Left renal pelvis (tissue), 4 donors: ENCODE measurements around the gene STRADA. TPM values are rescaled to one million over a fixed set of nuclear protein-coding genes. Genes with fewer than 3 reads are reported as not detected.
"Not testable (repeated sequence)": the region's sequence is repeated elsewhere in the genome, so short reads cannot be mapped to it uniquely, and the experiment has no call there.

Experiments used
- DNase-seq, 4 donors: peaks; one replicate each; pipeline ENCODE4 v3.0.0-alpha.2; 2013; ENCODE audit warnings: low read depth in 4 of 4, low spot score in 3 of 4
- polyA plus RNA-seq, 4 donors: library from polyadenylated mRNA; unstranded; fragments of 120-200 nt; gene quantifications; one replicate each; pipeline ENCODE4 v1.2.1, GENCODE V29; 2013; ENCODE audit not compliant: insufficient read length in 4 of 4

The STRADA gene
- polyA plus RNA-seq, 4 donors: 36.6 to 73.5 (median 44.7) TPM

DNA sequence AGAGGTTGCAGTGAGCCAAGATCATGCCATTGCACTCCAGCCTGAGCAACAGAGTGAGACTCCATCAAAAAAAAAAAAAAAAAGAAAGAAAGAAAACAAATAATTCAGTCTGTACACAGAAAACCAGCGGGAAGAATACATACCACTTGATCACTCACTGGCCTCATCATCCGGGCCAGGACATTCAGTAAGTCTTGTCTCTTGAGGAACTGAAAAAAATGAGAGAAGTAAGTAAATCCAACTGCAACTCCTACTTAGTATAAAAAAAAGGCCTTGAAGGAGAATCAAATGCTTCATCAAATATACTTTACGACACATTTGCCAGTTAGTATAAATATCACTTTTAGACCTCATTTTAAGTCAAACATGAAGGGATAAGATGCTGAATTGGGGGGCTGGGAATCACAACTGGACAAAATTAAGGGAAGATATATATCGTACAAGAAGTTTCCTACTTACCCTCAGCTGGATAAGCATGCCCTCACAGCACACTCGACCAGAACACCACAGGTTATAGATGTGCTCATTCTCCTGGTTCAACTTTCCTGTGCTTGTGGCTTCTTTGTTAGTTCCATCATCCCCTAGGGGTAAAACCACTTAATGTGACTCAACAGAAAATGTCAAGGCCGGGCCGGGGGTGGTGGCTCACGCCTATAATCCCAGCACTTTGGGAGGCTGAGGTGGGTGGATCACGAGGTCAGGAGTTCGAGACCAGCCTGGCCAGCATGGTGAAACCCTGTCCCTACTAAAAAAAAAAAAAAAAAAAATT is 19.4 kb upstream of the STRADA start:
- DNase-seq: no peak

DNA sequence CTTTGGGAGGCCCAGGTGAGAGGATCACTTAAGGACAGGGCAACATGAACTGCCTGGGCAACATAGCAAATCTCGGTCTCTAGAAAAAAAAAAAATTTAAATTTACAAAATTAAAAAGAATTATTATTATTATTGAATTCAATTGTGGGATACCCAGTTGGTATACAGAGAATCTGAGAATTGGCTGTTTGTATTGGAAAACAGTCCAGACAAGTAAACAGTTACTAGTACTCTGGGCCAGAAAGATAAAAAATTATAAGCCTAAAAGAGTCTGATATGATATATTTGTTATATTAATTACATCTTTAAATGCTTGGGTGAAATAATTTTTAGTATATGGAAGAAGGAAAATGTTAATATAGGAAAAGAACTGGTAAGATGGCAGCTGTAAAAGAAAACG is 16.8 kb upstream of the STRADA start:
- no peak for DNase-seq

DNA sequence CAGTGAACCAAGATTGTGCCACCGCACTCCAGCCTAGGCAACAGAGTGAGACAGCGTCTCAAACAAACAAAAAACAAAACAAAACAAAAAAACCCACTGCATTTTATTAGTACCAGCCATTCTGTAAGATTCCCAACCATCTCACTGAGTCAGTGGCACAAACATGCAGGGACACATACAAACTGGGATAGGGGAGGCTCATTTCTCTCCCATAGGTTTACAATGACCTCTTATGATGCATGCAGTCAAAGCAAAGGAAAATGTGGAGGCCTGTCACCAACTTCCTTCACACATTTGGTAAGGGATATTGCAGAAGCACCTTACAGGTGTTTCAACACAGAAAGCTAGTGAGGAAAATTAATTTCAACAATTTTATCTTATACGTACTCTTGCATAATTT is 12.4 kb upstream of the STRADA start:
- no peak for DNase-seq

DNA sequence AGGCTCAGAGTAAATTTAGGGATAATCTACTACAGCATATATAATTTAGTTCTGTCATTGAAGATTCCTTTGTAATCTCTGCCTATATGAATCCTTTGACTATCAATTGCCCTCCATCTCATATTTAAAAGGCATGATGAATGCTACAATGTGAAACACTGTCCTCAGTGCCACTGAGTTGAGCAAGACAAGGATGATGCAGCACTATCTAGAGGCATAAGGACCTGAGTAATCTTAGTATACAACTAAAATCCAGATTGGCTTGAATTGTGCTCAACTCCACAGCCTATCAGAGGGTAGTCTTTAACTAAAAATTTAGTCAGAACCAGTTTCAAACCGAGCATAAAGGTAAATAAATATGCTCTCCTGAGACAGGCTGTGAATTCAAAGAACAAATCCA is 11.6 kb upstream of the STRADA start:
- no peak for DNase-seq

DNA sequence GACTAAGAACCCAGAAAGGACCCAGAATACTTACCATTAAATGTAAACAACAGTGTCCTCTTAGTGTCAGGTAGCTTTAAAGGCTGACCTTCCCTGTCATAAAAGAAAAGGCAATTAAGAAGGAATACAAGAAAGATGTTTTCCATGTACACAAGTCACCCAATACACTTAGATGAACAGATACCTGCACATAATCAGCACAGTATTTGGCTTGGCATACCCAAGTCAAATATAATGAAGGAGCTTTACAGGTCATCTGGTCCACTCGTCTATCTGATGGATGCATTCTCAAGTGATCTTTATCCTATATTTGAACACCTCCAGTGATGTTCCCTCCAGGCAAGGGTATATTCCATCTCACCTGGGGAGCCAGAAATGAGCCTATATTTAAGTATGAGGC is 11.1 kb upstream of the STRADA start:
- DNase-seq: no peak

DNA sequence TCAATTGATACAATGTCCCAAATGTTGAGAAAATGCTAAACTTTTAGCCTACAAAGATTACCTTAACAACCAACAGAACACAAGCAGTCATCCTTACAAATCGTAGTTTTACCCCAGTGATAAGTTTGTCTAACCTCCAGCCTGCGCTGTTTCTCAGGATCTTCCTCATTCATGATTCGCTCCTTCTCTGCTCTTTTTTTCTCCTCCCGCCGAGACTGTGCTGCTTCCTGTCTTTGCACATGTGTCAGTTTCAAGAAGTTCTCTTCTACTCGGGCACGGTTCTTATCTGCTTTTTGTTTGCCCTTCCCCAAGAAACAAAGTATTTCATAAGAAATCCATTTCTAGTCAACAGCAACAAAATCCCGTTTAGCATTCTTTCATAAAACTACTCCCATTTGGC is 10.2 kb upstream of the STRADA start:
- no peak for DNase-seq

DNA sequence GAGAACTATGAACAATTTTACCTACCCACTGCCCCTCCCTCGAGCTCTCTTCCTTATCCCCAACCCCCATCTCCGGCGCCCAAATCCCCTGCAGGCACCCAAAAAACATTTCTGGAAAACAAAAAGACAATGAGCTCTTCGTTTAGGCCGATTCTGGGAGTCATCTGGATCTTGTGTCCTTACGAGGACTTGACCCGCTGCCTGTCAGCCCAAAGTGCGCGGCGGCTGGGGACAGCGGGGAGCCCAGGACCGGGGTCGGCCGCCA is 524 bp downstream of the STRADA start:
- DNase-seq: peak in 1 of 4 donors; percentile 18

DNA sequence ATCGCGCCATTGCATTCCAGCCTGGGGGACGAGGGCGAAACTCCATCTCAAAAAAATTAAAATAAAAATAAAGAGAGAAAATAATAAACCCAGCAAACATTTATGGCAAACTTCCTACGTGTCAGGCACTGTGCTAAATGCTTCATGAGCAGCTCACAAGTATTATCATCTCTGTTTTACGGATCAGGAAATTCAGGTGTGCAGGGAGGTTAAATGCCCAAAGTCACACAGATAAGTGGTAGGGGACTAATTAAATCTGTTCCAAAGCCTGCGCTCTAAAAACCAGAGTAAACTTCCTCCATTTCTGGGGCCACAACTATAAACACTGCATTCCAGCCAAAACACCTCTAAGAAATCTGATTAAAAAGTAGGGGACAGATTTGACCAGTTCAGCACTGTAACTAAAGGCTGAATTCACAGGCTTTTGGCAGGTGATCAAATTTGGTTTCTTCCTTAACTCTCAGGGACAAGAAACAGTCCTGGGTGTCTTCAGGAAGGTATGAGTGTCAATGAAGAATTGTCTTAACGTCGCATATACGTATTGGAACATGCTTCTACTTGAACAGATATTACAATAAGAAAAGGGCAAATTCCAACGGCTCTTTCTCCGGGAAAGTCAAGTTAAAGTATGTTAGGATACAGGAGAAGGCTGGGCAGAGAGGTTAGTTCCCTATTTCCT is 996 bp downstream of the STRADA start:
- peak in 1 of 4 donors; percentile 16 for DNase-seq

DNA sequence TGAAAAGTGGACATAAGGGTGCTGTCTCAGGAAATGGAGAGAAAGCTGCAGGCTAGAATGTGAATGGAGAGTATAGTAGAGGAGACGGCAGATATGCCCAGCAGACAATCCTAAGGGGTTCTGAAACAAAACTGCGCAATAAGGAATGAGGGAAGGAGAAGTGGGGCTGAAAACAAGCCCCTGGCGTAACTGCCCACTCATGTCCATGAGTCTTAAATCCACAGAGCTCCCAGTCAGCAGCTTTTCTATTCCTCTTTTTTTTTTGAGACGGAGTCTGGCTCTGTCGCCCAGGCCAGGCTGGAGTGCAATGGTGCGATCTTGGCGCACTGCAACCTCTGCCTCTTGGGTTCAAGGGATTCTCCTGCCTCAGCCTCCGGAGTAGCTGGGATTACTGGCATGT is 5.9 kb downstream of the STRADA start:
- no peak for DNase-seq

DNA sequence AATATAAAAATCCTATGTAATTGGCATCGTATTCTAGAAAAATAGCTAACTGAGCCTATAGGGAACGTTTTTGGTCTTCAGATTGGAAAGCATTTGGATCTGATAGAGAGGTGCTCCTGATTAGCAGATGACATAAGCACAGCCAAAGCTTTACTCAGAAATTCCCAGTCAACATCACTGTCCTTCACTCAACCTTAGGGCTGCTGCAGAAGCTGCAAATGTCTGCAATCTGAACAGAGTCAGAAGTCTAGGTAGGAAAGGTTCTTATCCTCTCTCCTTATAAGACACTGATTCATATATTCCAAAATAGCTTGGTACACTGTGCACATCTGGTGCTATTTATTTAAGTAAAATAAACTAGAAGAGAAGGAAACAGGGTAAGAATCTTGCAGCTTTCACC is 19.2 kb downstream of the STRADA start:
- no peak for DNase-seq

DNA sequence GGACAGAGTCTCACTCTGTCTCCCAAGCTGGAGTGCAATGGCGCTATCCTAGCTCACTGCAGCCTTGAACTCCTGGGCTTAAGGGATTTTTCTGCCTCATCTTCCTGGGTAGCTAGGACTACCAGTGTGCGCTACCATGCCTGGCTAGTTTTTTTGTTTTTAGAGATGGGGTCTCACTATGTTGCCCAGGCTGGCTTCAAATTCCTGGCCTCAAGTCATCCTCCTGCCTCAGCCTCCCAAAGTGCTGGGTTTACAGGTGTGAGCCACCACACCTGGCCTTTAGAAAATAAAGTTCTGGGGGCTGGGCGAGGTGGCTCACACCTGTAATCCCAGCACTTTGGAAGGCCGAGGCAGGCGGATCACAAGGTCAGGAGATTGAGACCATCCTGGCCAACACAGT is 21.4 kb downstream of the STRADA start:
- DNase-seq: not testable (repeated sequence)

DNA sequence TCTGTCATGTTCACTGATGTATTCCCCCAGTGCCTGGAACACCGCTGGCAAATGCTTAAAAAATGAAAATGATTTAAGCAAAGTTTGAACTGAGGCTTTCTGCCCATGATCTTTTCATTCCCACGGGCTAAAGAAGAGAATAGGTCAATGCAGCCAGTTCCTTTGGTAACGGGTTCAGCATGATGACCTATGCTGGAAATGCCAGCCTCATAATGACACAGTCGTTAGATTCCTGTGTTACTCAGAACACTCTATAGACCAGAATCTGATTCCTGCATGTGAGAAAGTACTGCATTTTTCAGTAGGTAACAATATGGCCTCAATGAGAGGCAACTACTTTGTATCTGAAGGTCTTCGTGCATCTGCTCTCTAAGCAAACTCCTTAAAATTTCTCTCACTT is 22.6 kb downstream of the STRADA start:
- no peak for DNase-seq

DNA sequence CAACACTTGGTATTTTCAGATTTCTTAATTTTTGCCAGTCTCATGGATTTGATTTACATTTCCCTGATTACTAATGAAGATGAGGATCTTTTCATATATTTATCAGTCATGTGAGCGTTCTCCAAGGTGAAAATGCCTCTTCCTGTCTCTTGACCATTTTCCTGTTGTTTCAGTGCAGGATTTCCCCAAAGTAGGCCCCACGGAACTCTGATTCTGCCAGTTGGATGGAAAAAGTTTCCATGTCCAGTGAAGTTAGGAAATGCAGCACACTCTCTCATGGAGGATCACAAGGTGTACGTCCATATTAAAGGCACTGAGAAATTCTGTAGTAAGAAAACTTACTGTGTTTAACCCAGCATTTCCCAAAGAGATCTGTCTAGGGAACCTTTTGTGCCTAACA is 25.2 kb downstream of the STRADA start:
- no peak for DNase-seq

DNA sequence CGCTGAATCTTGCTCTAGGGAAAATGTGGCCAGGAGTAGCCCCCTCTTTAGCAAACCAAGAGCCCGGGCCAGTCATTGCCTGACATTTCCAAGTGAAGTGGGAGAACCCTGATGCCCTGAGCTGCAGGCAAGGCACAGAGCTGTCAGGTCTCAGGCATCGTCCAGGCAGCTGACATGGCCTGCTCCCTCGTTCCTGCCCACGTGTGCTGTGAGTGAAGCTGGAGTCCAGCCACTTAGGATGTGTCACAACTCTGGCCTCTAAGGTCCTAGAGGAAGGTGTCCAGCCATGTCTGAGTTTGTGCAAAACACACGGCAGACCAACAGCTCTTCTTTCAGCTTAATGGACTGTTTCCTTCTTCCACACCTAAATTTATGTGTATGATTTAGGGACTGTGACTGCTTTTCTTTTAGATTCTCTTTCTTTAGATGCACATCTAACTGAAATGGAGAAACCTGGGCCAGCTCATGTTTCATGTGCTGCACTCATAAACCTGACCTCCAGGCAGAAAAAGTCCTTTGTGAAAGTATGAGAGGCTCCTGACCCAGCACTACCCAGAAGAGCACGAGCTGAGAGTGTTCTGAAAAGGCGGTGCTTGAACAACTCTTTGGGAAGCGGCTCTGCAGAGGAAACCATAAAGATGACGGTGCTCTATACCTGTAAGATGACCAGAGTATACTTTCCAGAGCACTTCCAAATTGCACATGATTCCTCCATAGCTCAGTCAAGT is 26.9 kb downstream of the STRADA start:
- no peak for DNase-seq

DNA sequence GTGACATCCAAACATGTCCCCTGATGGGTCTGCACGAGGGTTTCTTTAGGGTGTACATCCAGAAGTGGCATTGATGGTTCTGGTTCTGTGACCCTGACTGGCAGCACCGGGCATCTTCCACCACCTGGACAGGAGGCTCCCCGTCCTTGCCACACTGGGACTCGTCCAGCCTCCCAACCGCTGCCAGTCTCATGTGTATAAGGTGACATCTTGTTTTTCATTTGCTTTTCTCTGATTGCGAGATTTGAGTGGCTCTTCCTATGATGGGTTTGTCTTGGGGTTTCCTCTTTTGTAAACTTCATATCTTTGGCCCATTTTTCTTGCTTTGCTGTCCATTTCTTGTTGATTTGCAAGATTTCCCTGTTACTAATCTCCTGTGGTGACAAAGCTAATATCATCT is 32.5 kb downstream of the STRADA start:
- DNase-seq: no peak

DNA sequence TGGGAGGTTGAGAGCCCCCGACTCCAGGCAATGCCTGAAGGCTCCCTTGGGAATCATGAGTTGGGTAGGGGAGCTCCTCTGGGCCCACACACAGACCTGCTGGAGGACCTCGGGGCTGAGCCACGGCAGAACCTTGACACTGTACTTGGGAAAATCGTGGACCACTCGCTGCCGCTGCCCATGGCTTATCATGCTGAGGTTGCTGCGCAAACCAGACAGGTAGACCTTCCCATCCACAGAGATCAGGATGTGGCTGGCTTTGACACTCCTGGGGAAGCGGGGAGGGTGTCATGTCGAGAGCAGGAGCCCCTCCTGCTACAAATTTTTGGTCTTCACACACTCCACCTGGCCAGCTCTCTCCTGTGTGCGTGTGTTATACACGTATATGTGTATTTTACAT is 34.4 kb downstream of the STRADA start:
- DNase-seq: no peak

DNA sequence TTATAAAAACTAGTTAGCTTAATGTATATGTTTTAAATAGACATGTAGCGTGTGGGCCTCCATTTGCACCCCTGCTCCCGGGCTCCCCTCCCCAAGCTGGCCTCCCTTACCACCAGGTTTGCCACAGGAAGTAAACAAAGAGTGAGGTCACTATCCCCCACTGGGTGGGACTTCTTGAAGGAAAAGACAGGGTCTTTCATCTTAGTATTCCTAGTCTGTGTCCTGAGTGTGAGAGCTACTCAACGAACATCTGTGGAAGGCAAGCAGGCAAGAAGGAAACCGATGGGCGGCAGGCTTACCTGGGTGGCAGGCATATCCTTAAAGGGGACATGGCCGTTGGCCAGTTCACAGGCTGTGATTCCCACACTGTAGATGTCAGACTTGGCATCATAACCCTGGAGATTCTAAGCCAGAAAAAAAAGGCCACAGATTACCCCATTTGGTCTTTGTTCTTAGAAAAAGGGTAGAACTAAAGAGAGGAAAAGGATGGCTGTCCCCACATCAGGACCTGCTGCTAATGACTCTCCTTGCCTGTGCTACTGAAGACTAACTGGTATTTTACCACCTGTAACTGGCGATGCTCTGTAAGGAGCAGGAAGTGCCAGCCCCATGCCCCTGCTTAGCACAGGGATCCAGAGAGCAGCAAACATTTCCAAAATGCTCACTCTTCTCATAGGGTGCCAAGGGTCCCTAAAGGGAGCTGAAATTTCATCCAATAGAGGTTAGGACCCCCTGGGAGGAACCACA is 35.1 kb downstream of the STRADA start:
- DNase-seq: no peak

DNA sequence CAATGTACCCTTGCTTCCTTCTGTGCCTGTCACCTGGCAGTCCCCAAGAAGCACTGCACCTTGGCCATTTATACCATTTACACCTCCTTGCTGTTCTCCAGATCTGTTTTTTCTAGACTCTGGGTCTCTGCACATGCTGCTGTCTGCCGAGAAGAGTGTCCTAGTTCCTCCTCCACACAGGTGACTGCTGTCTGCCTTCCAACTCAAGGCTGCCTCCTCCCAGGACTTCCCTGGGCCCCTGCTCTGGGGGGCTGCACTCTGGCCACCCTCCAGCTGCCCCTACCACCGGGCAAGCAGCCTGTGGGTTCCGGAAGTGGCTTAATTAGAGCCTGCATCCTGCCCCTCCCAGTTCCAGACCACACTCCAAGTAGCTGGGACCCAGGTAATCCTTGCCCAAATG is 35.9 kb downstream of the STRADA start:
- DNase-seq: no peak

DNA sequence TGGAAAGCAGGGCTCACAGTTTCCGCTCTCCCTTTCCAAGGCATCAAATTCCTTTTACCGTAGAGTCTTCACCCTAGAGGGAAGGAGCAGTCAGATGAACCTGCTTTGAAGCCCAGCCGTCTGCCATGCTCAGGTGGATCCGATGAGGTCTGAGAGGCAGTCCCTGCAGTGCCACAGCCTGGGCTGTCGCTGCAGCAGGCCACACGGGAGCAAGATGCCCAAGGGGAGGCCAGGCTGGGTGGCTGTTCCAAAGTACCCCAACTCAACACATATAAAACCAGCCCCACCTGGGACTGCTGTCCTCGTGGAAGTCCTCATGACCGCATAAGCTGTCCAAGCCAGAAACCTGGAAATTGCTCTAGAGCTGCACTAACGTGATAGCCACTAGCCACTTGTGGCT is 36.8 kb downstream of the STRADA start:
- no peak for DNase-seq

DNA sequence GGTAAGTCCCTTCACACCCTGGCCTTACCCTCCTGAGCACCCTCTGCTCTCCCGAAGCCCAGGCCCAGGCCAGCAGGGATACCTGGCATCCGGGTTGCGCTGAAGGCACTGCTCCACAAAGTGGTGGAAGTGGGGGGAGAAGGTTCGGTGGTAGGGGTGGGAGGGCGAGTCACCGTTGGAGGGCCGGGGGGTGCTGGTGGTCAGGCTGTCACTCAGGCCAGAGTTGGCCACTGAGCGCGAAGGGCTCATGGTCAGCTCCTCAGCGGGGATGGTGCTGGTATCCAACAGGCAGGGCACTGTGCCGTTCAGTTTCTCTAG is 37.4 kb downstream of the STRADA start:
- DNase-seq: no peak

DNA sequence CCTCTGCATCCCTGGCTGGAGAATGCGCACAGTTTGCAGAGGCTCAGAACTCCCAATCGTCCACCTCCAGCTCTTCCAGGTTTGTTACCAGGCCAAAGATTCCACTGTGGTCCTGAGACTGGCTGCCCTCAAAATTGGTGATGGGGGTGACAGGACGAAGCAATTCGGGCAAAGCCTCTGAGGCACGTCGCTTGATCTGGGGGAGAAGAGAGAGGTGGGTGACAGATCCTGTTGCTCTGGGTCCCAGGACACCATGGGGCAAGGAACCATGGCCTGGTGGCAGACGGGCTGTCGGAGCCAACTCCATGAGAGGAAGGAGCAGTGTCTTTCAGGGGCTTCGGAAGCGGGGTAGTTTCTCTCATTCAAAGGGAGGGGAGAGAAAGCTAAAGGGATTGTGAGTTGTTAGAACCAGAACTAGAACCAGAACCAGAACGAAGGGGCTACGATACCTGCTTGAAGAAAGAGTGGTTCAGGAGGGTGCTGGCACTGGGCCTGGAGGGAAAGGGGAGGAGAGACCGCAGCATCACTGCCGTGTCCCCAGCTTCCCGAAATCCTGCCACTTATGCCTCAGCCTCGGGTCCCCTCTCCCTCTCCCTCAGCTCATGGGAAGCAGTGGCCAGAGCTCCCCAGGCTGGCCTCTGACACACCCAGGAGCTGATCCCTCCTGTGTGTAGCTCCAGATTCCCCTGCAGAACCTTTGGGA is 37.9 kb downstream of the STRADA start:
- no peak for DNase-seq
